ENCODE results near the gene MATN1. TPM values are rescaled to one million over a fixed set of nuclear protein-coding genes. Genes with fewer than 3 reads are reported as not detected.

The MATN1 gene
- total and polyA plus RNA-seq, 2 experiments from 2014 or later: 0.32 TPM; not detected in 1

GRCh38 chr1:30755746-30756145, 32.4 kb upstream of the MATN1 start:
- in situ Hi-C loops (cut with MboI): no loop called here
- Histone ChIP-seq H2AFZ (no peak overlapping the region), H3K4me2 (ENCODE audit: unreplicated experiment) (no peak overlapping the region), H3F3A (ENCODE audit: insufficient read depth) (peaks cover 16% of the 10 kb centered on the region), H3K4me3 (no peak overlapping the region), H3K27ac (no peak overlapping the region), H3K27me3 (replicated peaks; ENCODE audit: insufficient read depth) (no peaks in the 10 kb centered on the region), H3K9me3 (ENCODE audit: low read depth) (no peaks in the 10 kb centered on the region), H4K20me1 (ENCODE audit: insufficient read depth) (no peaks in the 10 kb centered on the region), H3K79me2 (ENCODE audit: insufficient read depth) (no peaks in the 10 kb centered on the region), H3K4me1 (ENCODE audit: insufficient read depth) (peaks cover 15% of the 10 kb centered on the region), H3K9me2 (ENCODE audit: insufficient read depth) (no peaks in the 10 kb centered on the region), H3K36me3 (ENCODE audit: low read depth) (no peaks in the 10 kb centered on the region), H3K9ac (no peak overlapping the region)
- DNase-seq: no peak
- no peak for TF ChIP-seq EZH2 (IDR thresholded peaks at IDR 0.05; ENCODE audit: insufficient read depth, poor library complexity, severe bottlenecking)
- no peak for TF ChIP-seq EZH2phosphoT487 (IDR thresholded peaks at IDR 0.05; ENCODE audit: insufficient read depth, low read depth)
- WGBS, 2 experiments (ENCODE audit: low coverage in 1 of 2, low lambda C conversion rate in 2 of 2, missing lambda C conversion rate in 2 of 2): 93 to 98% methylated on average over 4 of the region's 4 CpGs

GRCh38 chr1:30755334-30755733, 31.9 kb upstream of the MATN1 start:
- H4K20me1 ChIP-seq (ENCODE audit: insufficient read depth): no peaks in the 10 kb centered on the region
- WGBS, 2 experiments (ENCODE audit: low coverage in 1 of 2, low lambda C conversion rate in 2 of 2, missing lambda C conversion rate in 2 of 2): 92 to 97% methylated on average over 6 of the region's 6 CpGs
- peaks cover 16% of the 10 kb centered on the region for H3F3A ChIP-seq (ENCODE audit: insufficient read depth)
- no peak overlapping the region for H3K27ac ChIP-seq
- H3K4me1 ChIP-seq (ENCODE audit: insufficient read depth): peaks cover 15% of the 10 kb centered on the region
- no peaks in the 10 kb centered on the region for H3K9me2 ChIP-seq (ENCODE audit: insufficient read depth)
- H3K4me3 ChIP-seq: no peak overlapping the region
- no peak overlapping the region for H3K4me2 ChIP-seq (ENCODE audit: unreplicated experiment)
- H3K9me3 ChIP-seq (ENCODE audit: low read depth): no peaks in the 10 kb centered on the region
- in situ Hi-C loops (cut with MboI): no loop called here
- DNase-seq: no peak
- no peaks in the 10 kb centered on the region for H3K36me3 ChIP-seq (ENCODE audit: low read depth)
- TF ChIP-seq EZH2 (IDR thresholded peaks at IDR 0.05; ENCODE audit: insufficient read depth, poor library complexity, severe bottlenecking) (no peak), EZH2phosphoT487 (IDR thresholded peaks at IDR 0.05; ENCODE audit: insufficient read depth, low read depth) (no peak)
- H3K79me2 ChIP-seq (ENCODE audit: insufficient read depth): no peaks in the 10 kb centered on the region
- H3K27me3 ChIP-seq (replicated peaks; ENCODE audit: insufficient read depth): no peaks in the 10 kb centered on the region
- no peak overlapping the region for H3K9ac ChIP-seq
- no peak overlapping the region for H2AFZ ChIP-seq

GRCh38 chr1:30754684-30755171, 31.3 kb upstream of the MATN1 start:
- TF ChIP-seq EZH2 (IDR thresholded peaks at IDR 0.05; ENCODE audit: insufficient read depth, poor library complexity, severe bottlenecking): no peak
- no peak for TF ChIP-seq EZH2phosphoT487 (IDR thresholded peaks at IDR 0.05; ENCODE audit: insufficient read depth, low read depth)
- WGBS, 2 experiments (ENCODE audit: low coverage in 1 of 2, low lambda C conversion rate in 2 of 2, missing lambda C conversion rate in 2 of 2): 63 to 64% methylated on average over 9 of the region's 9 CpGs
- H2AFZ ChIP-seq: no peak overlapping the region
- H3K9ac ChIP-seq: no peak overlapping the region
- H3K36me3 ChIP-seq (ENCODE audit: low read depth): no peaks in the 10 kb centered on the region
- H3K27me3 ChIP-seq (replicated peaks; ENCODE audit: insufficient read depth): no peaks in the 10 kb centered on the region
- H4K20me1 ChIP-seq (ENCODE audit: insufficient read depth): no peaks in the 10 kb centered on the region
- peaks cover 16% of the 10 kb centered on the region for H3F3A ChIP-seq (ENCODE audit: insufficient read depth)
- no peaks in the 10 kb centered on the region for H3K79me2 ChIP-seq (ENCODE audit: insufficient read depth)
- H3K4me2 ChIP-seq (ENCODE audit: unreplicated experiment): no peak overlapping the region
- no peak overlapping the region for H3K4me3 ChIP-seq
- no peaks in the 10 kb centered on the region for H3K9me2 ChIP-seq (ENCODE audit: insufficient read depth)
- peaks cover 15% of the 10 kb centered on the region for H3K4me1 ChIP-seq (ENCODE audit: insufficient read depth)
- in situ Hi-C loops (cut with MboI): no loop called here
- no peaks in the 10 kb centered on the region for H3K9me3 ChIP-seq (ENCODE audit: low read depth)
- H3K27ac ChIP-seq: no peak overlapping the region
- DNase-seq: peak; percentile 20

GRCh38 chr1:30753660-30754123, 30.3 kb upstream of the MATN1 start:
- H3K4me2 ChIP-seq (ENCODE audit: unreplicated experiment): no peak overlapping the region
- H3K79me2 ChIP-seq (ENCODE audit: insufficient read depth): no peaks in the 10 kb centered on the region
- H3K9ac ChIP-seq: no peak overlapping the region
- no peak for DNase-seq
- no peaks in the 10 kb centered on the region for H3K9me2 ChIP-seq (ENCODE audit: insufficient read depth)
- H3K27ac ChIP-seq: no peak overlapping the region
- H4K20me1 ChIP-seq (ENCODE audit: insufficient read depth): no peaks in the 10 kb centered on the region
- peaks cover 16% of the 10 kb centered on the region for H3F3A ChIP-seq (ENCODE audit: insufficient read depth)
- H3K4me3 ChIP-seq: no peak overlapping the region
- no peaks in the 10 kb centered on the region for H3K9me3 ChIP-seq (ENCODE audit: low read depth)
- in situ Hi-C loops (cut with MboI): no loop called here
- H2AFZ ChIP-seq: no peak overlapping the region
- peaks cover 15% of the 10 kb centered on the region for H3K4me1 ChIP-seq (ENCODE audit: insufficient read depth)
- 87 to 90% methylated on average over 13 of the region's 13 CpGs for WGBS, 2 experiments (ENCODE audit: low coverage in 1 of 2, low lambda C conversion rate in 2 of 2, missing lambda C conversion rate in 2 of 2)
- no peaks in the 10 kb centered on the region for H3K36me3 ChIP-seq (ENCODE audit: low read depth)
- no peaks in the 10 kb centered on the region for H3K27me3 ChIP-seq (replicated peaks; ENCODE audit: insufficient read depth)
- TF ChIP-seq EZH2phosphoT487 (IDR thresholded peaks at IDR 0.05; ENCODE audit: insufficient read depth, low read depth): no peak

GRCh38 chr1:30753118-30753517, 29.7 kb upstream of the MATN1 start:
- no peak overlapping the region for H3K4me2 ChIP-seq (ENCODE audit: unreplicated experiment)
- 62 to 68% methylated on average over 3 of the region's 3 CpGs for WGBS, 2 experiments (ENCODE audit: low coverage in 1 of 2, low lambda C conversion rate in 2 of 2, missing lambda C conversion rate in 2 of 2)
- no peak for DNase-seq
- H3K27me3 ChIP-seq (replicated peaks; ENCODE audit: insufficient read depth): no peaks in the 10 kb centered on the region
- no peaks in the 10 kb centered on the region for H4K20me1 ChIP-seq (ENCODE audit: insufficient read depth)
- no peak for TF ChIP-seq EZH2 (IDR thresholded peaks at IDR 0.05; ENCODE audit: insufficient read depth, poor library complexity, severe bottlenecking)
- no peak for TF ChIP-seq EZH2phosphoT487 (IDR thresholded peaks at IDR 0.05; ENCODE audit: insufficient read depth, low read depth)
- H3K9ac ChIP-seq: no peak overlapping the region
- peaks cover 16% of the 10 kb centered on the region for H3F3A ChIP-seq (ENCODE audit: insufficient read depth)
- no peak overlapping the region for H2AFZ ChIP-seq
- no peaks in the 10 kb centered on the region for H3K9me3 ChIP-seq (ENCODE audit: low read depth)
- H3K4me1 ChIP-seq (ENCODE audit: insufficient read depth): peaks cover 15% of the 10 kb centered on the region
- no peaks in the 10 kb centered on the region for H3K36me3 ChIP-seq (ENCODE audit: low read depth)
- H3K9me2 ChIP-seq (ENCODE audit: insufficient read depth): no peaks in the 10 kb centered on the region
- in situ Hi-C loops (cut with MboI): no loop called here
- H3K79me2 ChIP-seq (ENCODE audit: insufficient read depth): no peaks in the 10 kb centered on the region
- no peak overlapping the region for H3K4me3 ChIP-seq
- H3K27ac ChIP-seq: no peak overlapping the region
